PFSK-1 (cell line): ENCODE results near the gene RASSF3.

Experiments
- FOXP2 ChIP-seq: optimal IDR thresholded peaks from 2 replicates; pipeline ENCODE3; 2011; ENCODE audit warnings: borderline replicate concordance, control low read depth, inconsistent platforms; ENCODE audit not compliant: insufficient read depth; ENCODE audit errors: extremely low read length, extremely low read depth
- POLR2AphosphoS5 ChIP-seq: IDR thresholded peaks from 2 replicates; pipeline ENCODE4 v1.6.1; 2012; ENCODE audit warnings: low read depth, mild to moderate bottlenecking, control low read depth, low read length, moderate library complexity
- SIN3A ChIP-seq: IDR thresholded peaks from 2 replicates; pipeline ENCODE4 v1.6.1; 2012; ENCODE audit warnings: mild to moderate bottlenecking, low read length, moderate library complexity, borderline replicate concordance; ENCODE audit not compliant: insufficient read depth
- TAF1 ChIP-seq: IDR thresholded peaks from 2 replicates; pipeline ENCODE4 v1.6.1; 2012; ENCODE audit warnings: low read length, control low read depth, borderline replicate concordance; ENCODE audit not compliant: insufficient read depth
- TF ChIP-seq, protein P1 (sequence below), 2 experiments: IDR thresholded peaks; 2 replicates each; pipeline versions ENCODE4 v1.6.1 to v1.8.0; 2011 to 2012; ENCODE audit warnings: low read depth in 2 of 2, low read length in 2 of 2, control low read depth in 1 of 2, inconsistent platforms in 1 of 2, mild to moderate bottlenecking in 1 of 2, moderate library complexity in 1 of 2; ENCODE audit not compliant: insufficient read depth in 1 of 2

RASSF3 gene

GRCh38 chr12:64696080-64696741 lies 85.9 kb downstream of the RASSF3 start:
- TF ChIP-seq FOXP2 (no peak), POLR2AphosphoS5 (no peak), SIN3A (no peak), TAF1 (no peak)
- TF ChIP-seq, protein P1, sequence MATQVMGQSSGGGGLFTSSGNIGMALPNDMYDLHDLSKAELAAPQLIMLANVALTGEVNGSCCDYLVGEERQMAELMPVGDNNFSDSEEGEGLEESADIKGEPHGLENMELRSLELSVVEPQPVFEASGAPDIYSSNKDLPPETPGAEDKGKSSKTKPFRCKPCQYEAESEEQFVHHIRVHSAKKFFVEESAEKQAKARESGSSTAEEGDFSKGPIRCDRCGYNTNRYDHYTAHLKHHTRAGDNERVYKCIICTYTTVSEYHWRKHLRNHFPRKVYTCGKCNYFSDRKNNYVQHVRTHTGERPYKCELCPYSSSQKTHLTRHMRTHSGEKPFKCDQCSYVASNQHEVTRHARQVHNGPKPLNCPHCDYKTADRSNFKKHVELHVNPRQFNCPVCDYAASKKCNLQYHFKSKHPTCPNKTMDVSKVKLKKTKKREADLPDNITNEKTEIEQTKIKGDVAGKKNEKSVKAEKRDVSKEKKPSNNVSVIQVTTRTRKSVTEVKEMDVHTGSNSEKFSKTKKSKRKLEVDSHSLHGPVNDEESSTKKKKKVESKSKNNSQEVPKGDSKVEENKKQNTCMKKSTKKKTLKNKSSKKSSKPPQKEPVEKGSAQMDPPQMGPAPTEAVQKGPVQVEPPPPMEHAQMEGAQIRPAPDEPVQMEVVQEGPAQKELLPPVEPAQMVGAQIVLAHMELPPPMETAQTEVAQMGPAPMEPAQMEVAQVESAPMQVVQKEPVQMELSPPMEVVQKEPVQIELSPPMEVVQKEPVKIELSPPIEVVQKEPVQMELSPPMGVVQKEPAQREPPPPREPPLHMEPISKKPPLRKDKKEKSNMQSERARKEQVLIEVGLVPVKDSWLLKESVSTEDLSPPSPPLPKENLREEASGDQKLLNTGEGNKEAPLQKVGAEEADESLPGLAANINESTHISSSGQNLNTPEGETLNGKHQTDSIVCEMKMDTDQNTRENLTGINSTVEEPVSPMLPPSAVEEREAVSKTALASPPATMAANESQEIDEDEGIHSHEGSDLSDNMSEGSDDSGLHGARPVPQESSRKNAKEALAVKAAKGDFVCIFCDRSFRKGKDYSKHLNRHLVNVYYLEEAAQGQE (IDR thresholded peaks at IDR 0.05; ENCODE audit: insufficient read depth in 1 of 2, low read depth in 2 of 2, low read length in 2 of 2) = no peak

GRCh38 chr12:64699504-64700115 lies 89.3 kb downstream of the RASSF3 start:
- no peak for TF ChIP-seq FOXP2
- no peak for TF ChIP-seq SIN3A
- TF ChIP-seq, protein P1 (IDR thresholded peaks at IDR 0.05; ENCODE audit: insufficient read depth in 1 of 2, low read depth in 2 of 2, low read length in 2 of 2) = no peak
- TF ChIP-seq TAF1 = no peak

GRCh38 chr12:64700532-64700931 lies 90.2 kb downstream of the RASSF3 start:
- TF ChIP-seq SIN3A (no peak), TAF1 (no peak), POLR2AphosphoS5 (no peak), FOXP2 (no peak)
- TF ChIP-seq, protein P1 (IDR thresholded peaks at IDR 0.05; ENCODE audit: insufficient read depth in 1 of 2, low read depth in 2 of 2, low read length in 2 of 2) = no peak

- TF ChIP-seq SIN3A (no peak), TAF1 (no peak), FOXP2 (no peak), POLR2AphosphoS5 (no peak)
- TF ChIP-seq, protein P1 (IDR thresholded peaks at IDR 0.05; ENCODE audit: insufficient read depth in 1 of 2, low read depth in 2 of 2, low read length in 2 of 2) = no peak
Observed at GRCh38 chr12:64701283-64701682, 91.0 kb downstream of the RASSF3 start.
